Breast epithelium (tissue), 3 donors: ENCODE results near the gene PPP2R2B.

Experiments used
- POLR2A ChIP-seq: fragments of 450-650 bp; IDR thresholded peaks from one replicate; pipeline ENCODE4 v1.6.1; 2016; ENCODE audit warnings: antibody characterized with exemption, mild to moderate bottlenecking, moderate library complexity
- TF ChIP-seq, protein P1 (sequence below), 3 donors: fragments of 450-650 bp; IDR thresholded peaks; one replicate each; pipeline ENCODE4 v1.5.1; 2016 to 2017; ENCODE audit warnings: antibody characterized with exemption in 3 of 3, mild to moderate bottlenecking in 3 of 3, moderate library complexity in 3 of 3

DNA sequence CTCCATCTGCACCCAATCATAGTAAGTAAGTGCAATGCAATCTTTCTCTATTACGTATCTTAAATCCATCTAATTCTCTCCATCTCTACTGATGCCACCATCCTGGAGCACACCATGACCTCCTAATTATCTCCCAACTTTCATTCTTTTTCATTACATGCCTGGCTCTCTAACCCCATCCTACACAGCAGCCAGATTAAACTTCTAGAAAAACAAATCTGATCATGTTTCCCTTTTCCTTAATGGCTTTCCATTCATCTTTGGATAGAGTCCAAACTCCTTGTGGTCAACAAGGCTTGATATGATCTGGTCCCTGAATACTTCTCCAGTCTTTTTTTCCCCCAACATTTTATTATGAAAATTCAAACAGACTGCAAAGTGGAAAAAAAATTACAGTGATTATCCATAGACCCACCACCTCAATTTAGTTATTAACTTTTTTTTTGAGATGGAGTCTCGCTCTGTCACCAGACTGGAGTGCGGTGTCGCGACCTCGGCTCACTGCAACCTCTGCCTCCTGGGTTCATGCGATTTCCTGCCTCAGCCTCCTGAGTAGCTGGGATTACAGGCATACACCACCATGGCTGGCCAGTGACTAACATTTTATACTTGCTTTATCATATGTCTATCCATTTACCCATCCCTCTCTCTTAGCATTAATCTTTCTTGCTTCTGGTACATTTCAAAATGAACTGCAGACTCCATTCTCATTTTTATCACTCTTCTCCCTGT lies 5.2 kb downstream of the PPP2R2B start:
- TF ChIP-seq, protein P1, sequence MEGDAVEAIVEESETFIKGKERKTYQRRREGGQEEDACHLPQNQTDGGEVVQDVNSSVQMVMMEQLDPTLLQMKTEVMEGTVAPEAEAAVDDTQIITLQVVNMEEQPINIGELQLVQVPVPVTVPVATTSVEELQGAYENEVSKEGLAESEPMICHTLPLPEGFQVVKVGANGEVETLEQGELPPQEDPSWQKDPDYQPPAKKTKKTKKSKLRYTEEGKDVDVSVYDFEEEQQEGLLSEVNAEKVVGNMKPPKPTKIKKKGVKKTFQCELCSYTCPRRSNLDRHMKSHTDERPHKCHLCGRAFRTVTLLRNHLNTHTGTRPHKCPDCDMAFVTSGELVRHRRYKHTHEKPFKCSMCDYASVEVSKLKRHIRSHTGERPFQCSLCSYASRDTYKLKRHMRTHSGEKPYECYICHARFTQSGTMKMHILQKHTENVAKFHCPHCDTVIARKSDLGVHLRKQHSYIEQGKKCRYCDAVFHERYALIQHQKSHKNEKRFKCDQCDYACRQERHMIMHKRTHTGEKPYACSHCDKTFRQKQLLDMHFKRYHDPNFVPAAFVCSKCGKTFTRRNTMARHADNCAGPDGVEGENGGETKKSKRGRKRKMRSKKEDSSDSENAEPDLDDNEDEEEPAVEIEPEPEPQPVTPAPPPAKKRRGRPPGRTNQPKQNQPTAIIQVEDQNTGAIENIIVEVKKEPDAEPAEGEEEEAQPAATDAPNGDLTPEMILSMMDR (IDR thresholded peaks at IDR 0.05), result no peak
- no peak for TF ChIP-seq POLR2A
